Spleen (tissue), 7 donors: Measurements from ENCODE around the gene KSR1.

Source experiments
- POLR2A ChIP-seq, 3 donors: fragments of 450-650 bp; IDR thresholded peaks; one replicate each; pipeline ENCODE4 v1.5.1; 2017; ENCODE audit warnings: antibody characterized with exemption in 3 of 3, mild to moderate bottlenecking in 1 of 3
- POLR2AphosphoS5 ChIP-seq, 3 donors: sonication (generic); formaldehyde crosslinking; IDR thresholded peaks; one replicate each; pipeline ENCODE4 v1.5.1; 2017; ENCODE audit warnings: antibody characterized with exemption in 3 of 3
- TF ChIP-seq, protein P1 (sequence below), 11 experiments: fragments of 200-600 bp in 7 of 11; fragments of 450-650 bp in 4 of 11; sonication (generic) in 4 of 11; IDR thresholded peaks in 8 of 11; conservative IDR thresholded peaks in 3 of 11; 1 replicate in 7 of 11; 2 replicates in 4 of 11; pipeline versions ENCODE4 v1.4.0 to v1.8.0; 2016 to 2021; ENCODE audit warnings: antibody characterized with exemption in 11 of 11, inconsistent platforms in 4 of 11, mild to moderate bottlenecking in 1 of 11
- donor health status: DM: no; HTN: no; CAD: no; lungs with moderate emphysema.
- donor health status: DM: no; HTN: no; CAD: no.
- donor health status: DM: no; HTN: no; CAD: no.

DNA sequence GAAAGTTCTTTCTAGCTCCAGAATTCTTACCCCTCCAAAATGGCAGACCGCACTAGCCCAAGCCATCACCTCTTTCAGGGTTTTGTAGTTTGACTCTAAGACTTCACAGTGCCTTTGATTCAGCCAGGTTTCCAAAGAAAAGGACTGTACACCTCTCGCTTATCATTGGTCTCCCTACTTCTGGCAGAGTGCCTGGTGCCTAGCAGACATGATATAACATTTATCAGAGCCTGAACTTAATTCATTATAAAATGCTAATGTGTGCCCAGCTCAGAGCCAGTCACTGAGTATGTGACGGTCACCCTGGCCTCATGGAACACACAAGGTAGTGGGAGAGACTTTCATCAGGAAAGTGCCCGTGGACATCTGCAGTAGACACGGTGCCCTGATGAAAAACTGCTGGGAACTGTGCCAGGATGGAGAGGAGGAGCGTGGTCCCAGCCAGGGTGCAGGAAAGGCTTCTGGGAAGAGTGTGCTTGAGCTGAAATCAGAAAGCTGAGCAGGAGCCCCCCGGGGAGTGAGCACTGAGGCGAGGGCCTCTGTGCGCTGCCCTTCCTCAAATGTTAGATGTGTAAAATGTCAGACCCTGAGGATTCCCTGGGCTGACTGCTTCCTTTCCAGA, 140.4 kb downstream of the KSR1 start:
- TF ChIP-seq, protein P1, sequence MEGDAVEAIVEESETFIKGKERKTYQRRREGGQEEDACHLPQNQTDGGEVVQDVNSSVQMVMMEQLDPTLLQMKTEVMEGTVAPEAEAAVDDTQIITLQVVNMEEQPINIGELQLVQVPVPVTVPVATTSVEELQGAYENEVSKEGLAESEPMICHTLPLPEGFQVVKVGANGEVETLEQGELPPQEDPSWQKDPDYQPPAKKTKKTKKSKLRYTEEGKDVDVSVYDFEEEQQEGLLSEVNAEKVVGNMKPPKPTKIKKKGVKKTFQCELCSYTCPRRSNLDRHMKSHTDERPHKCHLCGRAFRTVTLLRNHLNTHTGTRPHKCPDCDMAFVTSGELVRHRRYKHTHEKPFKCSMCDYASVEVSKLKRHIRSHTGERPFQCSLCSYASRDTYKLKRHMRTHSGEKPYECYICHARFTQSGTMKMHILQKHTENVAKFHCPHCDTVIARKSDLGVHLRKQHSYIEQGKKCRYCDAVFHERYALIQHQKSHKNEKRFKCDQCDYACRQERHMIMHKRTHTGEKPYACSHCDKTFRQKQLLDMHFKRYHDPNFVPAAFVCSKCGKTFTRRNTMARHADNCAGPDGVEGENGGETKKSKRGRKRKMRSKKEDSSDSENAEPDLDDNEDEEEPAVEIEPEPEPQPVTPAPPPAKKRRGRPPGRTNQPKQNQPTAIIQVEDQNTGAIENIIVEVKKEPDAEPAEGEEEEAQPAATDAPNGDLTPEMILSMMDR (IDR thresholded peaks at IDR 0.05 in 8 of 11, conservative IDR thresholded peaks at IDR 0.05 in 3 of 11), result no peak
- TF ChIP-seq POLR2A (IDR thresholded peaks at IDR 0.05) (no peak), POLR2AphosphoS5 (IDR thresholded peaks at IDR 0.05) (no peak)
